PFSK-1 (cell line): ENCODE measurements around the gene DPYD.

Experiments
- FOXP2 ChIP-seq: optimal IDR thresholded peaks from 2 replicates; pipeline ENCODE3; 2011; ENCODE audit warnings: borderline replicate concordance, control low read depth, inconsistent platforms; ENCODE audit not compliant: insufficient read depth; ENCODE audit errors: extremely low read length, extremely low read depth
- POLR2AphosphoS5 ChIP-seq: IDR thresholded peaks from 2 replicates; pipeline ENCODE4 v1.6.1; 2012; ENCODE audit warnings: low read depth, mild to moderate bottlenecking, control low read depth, low read length, moderate library complexity

DNA sequence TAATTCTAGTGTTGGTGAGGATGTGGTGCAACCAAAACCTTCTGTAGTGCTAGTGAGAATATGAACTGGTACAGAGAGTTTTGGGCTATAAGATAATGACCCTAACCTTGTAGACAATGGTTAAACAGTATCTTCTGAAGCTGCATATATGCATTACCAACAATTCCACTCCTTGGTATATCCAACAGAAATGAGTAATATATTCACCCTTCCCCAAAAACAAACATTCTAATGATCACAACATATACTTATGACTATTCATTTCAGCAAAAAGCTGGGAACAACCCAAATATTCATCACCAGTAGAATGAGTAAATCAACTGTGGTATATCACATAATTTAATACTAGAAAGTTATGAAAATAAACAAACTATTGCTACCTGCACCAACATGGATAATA is 39.6 kb upstream of the DPYD start:
- no peak for TF ChIP-seq POLR2AphosphoS5
- no peak for TF ChIP-seq FOXP2
